Astrocyte of the cerebellum (primary cell): ENCODE results near the gene CXCL9.
"Not testable (repeated sequence)": the region's sequence is repeated elsewhere in the genome, so short reads cannot be mapped to it uniquely, and the experiment has no call there.

Experiments used
- DNase-seq: peaks from one replicate; pipeline ENCODE4 v3.0.0-alpha.2; 2011; ENCODE audit warnings: low read depth
- H3K4me3 ChIP-seq: 2 replicates; pipeline ENCODE4 v1.5.1; 2011; ENCODE audit warnings: mild to moderate bottlenecking, low read depth, low read length, moderate library complexity
- in situ Hi-C: cut with HindIII; loops from 2 replicates; pipeline ENCODE4 v1.10.0; 2017; ENCODE audit warnings: low sequenced_read_pairs
- TF ChIP-seq, protein P1 (sequence below): IDR thresholded peaks from 2 replicates; pipeline ENCODE4 v1.5.1; 2012; ENCODE audit warnings: low read length, low read depth, moderate library complexity, mild to moderate bottlenecking; ENCODE audit errors: missing control alignments

The CXCL9 gene

GRCh38 chr4:76007089-76007862 lies at the start of gene CXCL9:
Gene CXCL9 (minus strand): TSS chr4:76007509. CDS start chr4:76007449, 60 bp downstream.
- H3K4me3 ChIP-seq = no peak within 1 kb of the TSS
- TF ChIP-seq, protein P1, sequence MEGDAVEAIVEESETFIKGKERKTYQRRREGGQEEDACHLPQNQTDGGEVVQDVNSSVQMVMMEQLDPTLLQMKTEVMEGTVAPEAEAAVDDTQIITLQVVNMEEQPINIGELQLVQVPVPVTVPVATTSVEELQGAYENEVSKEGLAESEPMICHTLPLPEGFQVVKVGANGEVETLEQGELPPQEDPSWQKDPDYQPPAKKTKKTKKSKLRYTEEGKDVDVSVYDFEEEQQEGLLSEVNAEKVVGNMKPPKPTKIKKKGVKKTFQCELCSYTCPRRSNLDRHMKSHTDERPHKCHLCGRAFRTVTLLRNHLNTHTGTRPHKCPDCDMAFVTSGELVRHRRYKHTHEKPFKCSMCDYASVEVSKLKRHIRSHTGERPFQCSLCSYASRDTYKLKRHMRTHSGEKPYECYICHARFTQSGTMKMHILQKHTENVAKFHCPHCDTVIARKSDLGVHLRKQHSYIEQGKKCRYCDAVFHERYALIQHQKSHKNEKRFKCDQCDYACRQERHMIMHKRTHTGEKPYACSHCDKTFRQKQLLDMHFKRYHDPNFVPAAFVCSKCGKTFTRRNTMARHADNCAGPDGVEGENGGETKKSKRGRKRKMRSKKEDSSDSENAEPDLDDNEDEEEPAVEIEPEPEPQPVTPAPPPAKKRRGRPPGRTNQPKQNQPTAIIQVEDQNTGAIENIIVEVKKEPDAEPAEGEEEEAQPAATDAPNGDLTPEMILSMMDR = no peak
- in situ Hi-C loops = no loop called here
- no peak for DNase-seq

DNA sequence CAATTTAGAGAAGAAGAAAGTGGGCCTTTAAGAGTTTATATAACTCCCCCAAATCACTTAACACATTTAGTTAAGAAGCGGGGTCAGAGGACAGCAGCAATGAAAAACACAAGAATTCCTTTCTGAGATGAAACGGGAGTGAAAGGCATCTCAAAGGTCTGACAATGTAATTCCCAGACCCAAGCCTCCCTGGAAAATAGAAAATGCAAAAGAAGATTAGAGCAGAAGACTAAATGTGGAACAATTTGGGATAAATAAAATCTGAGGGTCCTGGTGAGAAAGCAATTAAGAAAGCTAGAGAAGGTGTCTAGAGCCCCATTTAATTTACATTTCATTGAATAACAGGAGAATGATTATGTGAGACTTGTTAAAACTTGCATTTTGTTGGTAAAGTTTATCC lies 48.1 kb upstream of the CXCL9 start:
- TF ChIP-seq, protein P1 = no peak
- DNase-seq = no peak
- H3K4me3 ChIP-seq = no peak overlapping the region
- in situ Hi-C loops = no loop called here

DNA sequence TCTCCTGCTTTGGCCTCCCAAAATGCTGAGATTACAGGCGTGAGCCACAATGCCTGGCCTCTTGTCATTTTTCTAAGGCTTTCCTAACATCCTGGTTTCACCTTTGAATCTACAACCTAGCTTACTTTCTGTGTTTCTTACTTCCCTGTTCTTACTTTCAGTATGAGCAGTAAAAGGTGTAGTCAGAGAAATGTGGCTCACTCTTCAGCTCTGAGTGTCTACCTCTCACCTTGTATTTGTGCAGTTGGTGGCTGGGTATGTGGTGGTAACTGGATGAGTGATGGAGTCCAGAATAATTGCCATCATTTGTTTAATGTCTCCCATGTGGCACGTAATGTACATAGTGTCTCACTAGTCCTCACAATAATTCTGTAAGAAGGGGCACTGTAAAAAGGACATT lies 47.7 kb upstream of the CXCL9 start:
- TF ChIP-seq, protein P1 = no peak
- no peak for DNase-seq
- H3K4me3 ChIP-seq = no peak overlapping the region
- in situ Hi-C loops = no loop called here

DNA sequence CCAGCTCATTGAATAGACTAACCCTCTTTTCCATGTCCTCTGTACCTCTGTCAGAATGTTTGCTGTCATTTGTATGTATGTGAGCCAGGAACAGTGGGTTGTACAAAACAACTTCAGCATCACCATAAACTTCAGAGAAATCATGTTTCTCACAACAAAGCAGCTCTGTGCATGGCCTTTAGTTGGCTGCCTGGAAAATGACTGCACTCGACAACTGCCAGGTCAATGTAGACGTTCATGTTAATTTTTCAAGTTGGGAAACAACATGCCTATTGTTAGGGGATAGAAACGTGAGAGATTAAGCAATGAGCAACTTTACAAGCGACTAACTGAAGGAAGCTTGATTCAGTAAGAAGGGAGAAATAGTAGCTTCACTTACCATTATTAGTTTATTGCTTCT lies 46.4 kb upstream of the CXCL9 start:
- in situ Hi-C loops = no loop called here
- TF ChIP-seq, protein P1 = no peak
- H3K4me3 ChIP-seq = no peak overlapping the region
- no peak for DNase-seq

- H3K4me3 ChIP-seq, in situ Hi-C loops, DNase-seq: not testable (repeated sequence)
Observed at GRCh38 chr4:76050560-76051050, 43.3 kb upstream of the CXCL9 start.

DNA sequence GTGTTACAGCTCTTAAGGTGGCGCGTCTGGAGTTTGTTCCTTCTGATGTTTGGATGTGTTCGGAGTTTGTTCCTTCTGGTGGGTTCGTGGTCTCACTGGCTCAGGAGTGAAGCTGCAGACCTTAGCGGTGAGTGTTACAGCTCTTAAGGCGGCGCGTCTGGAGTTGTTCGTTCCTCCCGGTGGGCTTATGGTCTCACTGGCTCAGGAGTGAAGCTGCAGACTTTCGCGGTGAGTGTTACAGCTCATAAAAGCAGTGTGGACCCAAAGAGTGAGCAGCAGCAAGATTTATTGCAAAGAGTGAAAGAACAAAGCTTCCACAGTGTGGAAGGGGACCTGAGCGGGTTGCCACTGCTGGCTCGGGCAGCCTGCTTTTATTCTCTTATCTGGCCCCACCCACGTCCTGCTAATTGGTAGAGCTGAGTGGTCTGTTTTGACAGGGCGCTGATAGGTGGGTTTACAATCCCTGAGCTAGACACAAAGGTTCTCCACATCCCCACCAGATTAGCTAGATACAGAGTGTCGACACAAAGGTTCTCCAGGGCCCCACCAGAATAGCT lies 42.6 kb upstream of the CXCL9 start:
- H3K4me3 ChIP-seq, DNase-seq, in situ Hi-C loops: not testable (repeated sequence)

- H3K4me3 ChIP-seq, DNase-seq, in situ Hi-C loops: not testable (repeated sequence)
Observed at GRCh38 chr4:76044686-76045085, 37.4 kb upstream of the CXCL9 start.

GRCh38 chr4:76043306-76043705 lies 36.0 kb upstream of the CXCL9 start:
- DNase-seq, in situ Hi-C loops, H3K4me3 ChIP-seq: not testable (repeated sequence)

- H3K4me3 ChIP-seq, DNase-seq, in situ Hi-C loops: not testable (repeated sequence)
Observed at GRCh38 chr4:76042241-76042998, 35.1 kb upstream of the CXCL9 start.
